ENCODE measurements around the gene TERB1.

DNA sequence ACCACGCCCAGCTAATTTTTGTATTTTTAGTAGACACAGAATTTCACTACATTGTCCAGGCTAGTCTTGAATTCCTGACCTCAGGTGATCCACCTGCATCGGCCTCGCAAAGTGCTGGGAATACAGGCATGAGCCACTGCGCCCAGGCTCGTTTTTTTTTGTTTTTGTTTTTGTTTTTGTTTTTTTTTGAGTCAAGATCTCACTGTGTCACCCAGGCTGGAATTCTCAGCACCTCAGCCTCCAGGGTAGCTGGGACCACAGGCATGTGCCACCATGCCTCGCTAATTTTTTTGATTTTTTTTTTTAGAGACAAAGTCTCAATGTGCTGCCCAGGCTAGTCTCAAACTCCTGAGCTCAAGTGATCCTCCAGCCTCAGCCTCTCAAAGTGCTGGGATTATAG is 87.3 kb downstream of the TERB1 start:
- TF ChIP-seq, protein P1, sequence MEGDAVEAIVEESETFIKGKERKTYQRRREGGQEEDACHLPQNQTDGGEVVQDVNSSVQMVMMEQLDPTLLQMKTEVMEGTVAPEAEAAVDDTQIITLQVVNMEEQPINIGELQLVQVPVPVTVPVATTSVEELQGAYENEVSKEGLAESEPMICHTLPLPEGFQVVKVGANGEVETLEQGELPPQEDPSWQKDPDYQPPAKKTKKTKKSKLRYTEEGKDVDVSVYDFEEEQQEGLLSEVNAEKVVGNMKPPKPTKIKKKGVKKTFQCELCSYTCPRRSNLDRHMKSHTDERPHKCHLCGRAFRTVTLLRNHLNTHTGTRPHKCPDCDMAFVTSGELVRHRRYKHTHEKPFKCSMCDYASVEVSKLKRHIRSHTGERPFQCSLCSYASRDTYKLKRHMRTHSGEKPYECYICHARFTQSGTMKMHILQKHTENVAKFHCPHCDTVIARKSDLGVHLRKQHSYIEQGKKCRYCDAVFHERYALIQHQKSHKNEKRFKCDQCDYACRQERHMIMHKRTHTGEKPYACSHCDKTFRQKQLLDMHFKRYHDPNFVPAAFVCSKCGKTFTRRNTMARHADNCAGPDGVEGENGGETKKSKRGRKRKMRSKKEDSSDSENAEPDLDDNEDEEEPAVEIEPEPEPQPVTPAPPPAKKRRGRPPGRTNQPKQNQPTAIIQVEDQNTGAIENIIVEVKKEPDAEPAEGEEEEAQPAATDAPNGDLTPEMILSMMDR (IDR thresholded peaks at IDR 0.05) = no peak
- TF ChIP-seq EP300 (IDR thresholded peaks at IDR 0.05; ENCODE audit: borderline replicate concordance in 1 of 2, low read depth in 1 of 2, low read length in 1 of 2) (no peak), ELF1 (IDR thresholded peaks at IDR 0.05) (no peak)
